ENCODE results near the gene ACTN3.
"Not testable (repeated sequence)": the region's sequence is repeated elsewhere in the genome, so short reads cannot be mapped to it uniquely, and the experiment has no call there.

GRCh38 chr11:66540598-66540997 is 6.1 kb upstream of the ACTN3 start:
- not testable (repeated sequence) for TF ChIP-seq POLR2A, CTCF, EP300 (IDR thresholded peaks at IDR 0.05)
